Smooth muscle cell (in vitro differentiated cells): ENCODE data around the gene IGDCC3. TPM values are rescaled to one million over a fixed set of nuclear protein-coding genes. Genes with fewer than 3 reads are reported as not detected.

Experiments
- DNase-seq: peaks from one replicate; lab custom pipeline; 2025; ENCODE audit not compliant: unreplicated experiment; lab: John Stamatoyannopoulos, UW
- H2AFZ ChIP-seq: fragments of 200-600 bp; sonication (generic); 2 replicates; pipeline ENCODE4 v1.6.0; 2016; ENCODE audit warnings: antibody characterized with exemption, low read depth, mild to moderate bottlenecking
- H3F3A ChIP-seq: fragments of 200-600 bp; sonication (generic); 2 replicates; pipeline ENCODE4 v1.6.0; 2017; ENCODE audit warnings: antibody characterized with exemption, low read depth
- H3K27ac ChIP-seq: fragments of 200-600 bp; sonication (generic); 2 replicates; pipeline ENCODE4 v1.5.1; 2016; ENCODE audit warnings: low read depth, mild to moderate bottlenecking
- H3K27me3 ChIP-seq: fragments of 200-600 bp; sonication (generic); 2 replicates; pipeline ENCODE4 v1.6.1; 2016; ENCODE audit warnings: low read depth, mild to moderate bottlenecking
- H3K36me3 ChIP-seq: fragments of 200-600 bp; sonication (generic); 2 replicates; pipeline ENCODE4 v1.5.1; 2016; ENCODE audit warnings: low read depth
- H3K4me1 ChIP-seq: fragments of 200-600 bp; sonication (generic); 2 replicates; pipeline ENCODE4 v1.5.1; 2016; ENCODE audit warnings: low read depth
- H3K4me2 ChIP-seq: fragments of 200-600 bp; sonication (generic); 2 replicates; pipeline ENCODE4 v1.6.0; 2016; ENCODE audit warnings: mild to moderate bottlenecking
- H3K4me3 ChIP-seq: fragments of 200-600 bp; sonication (generic); 2 replicates; pipeline ENCODE4 v1.5.1; 2016; ENCODE audit warnings: mild to moderate bottlenecking
- H3K79me2 ChIP-seq: fragments of 200-600 bp; sonication (generic); 2 replicates; pipeline ENCODE4 v1.6.0; 2016; ENCODE audit warnings: low read depth, mild to moderate bottlenecking
- H3K9ac ChIP-seq: fragments of 200-600 bp; sonication (generic); 2 replicates; pipeline ENCODE4 v1.6.0; 2016; ENCODE audit warnings: low read depth
- H3K9me3 ChIP-seq: fragments of 200-600 bp; sonication (generic); replicated peaks from 2 replicates; pipeline ENCODE4 v1.5.1; 2016; ENCODE audit warnings: low read depth
- H4K20me1 ChIP-seq: fragments of 200-600 bp; sonication (generic); 2 replicates; pipeline ENCODE4 v1.6.0; 2016; ENCODE audit warnings: low read depth
- CTCF ChIP-seq: fragments of 200-600 bp; sonication (generic); IDR thresholded peaks from 2 replicates; pipeline ENCODE4 v1.5.1; 2017; ENCODE audit warnings: borderline replicate concordance, mild to moderate bottlenecking, antibody characterized with exemption; ENCODE audit not compliant: insufficient read depth, poor library complexity, severe bottlenecking
- WGBS: methylation state at CpG from one replicate; pipeline ENCODE4 v1.1.7; 2016; ENCODE audit warnings: low lambda C conversion rate; 5-methylcytosine and 5-hydroxymethylcytosine counted together
- polyA plus RNA-seq: library from polyadenylated mRNA; unstranded; fragments of >200 nt; fragmentation: Nextera tagmentation; extraction: Ambion mirVana; gene quantifications from 2 replicates; pipeline ENCODE4 v1.2.1, GENCODE V29; 2016
- total RNA-seq: library from RNA; depleted of rRNA; stranded (reverse); fragments of >200 nt; gene quantifications from 2 replicates; pipeline ENCODE4 v1.2.3, GENCODE V29; 2014

IGDCC3 gene
- total and polyA plus RNA-seq, 2 experiments from 2014 or later: 3.2 to 5.9 TPM

- no peaks in the 10 kb centered on the region for H3K79me2 ChIP-seq
- H2AFZ ChIP-seq: peak overlapping the region; percentile 92
- H3F3A ChIP-seq: peaks cover 10% of the 10 kb centered on the region
- H3K27ac ChIP-seq: no peak overlapping the region
- no peak for DNase-seq
- no peaks in the 10 kb centered on the region for H3K36me3 ChIP-seq
- H3K9ac ChIP-seq: no peak overlapping the region
- no peaks in the 10 kb centered on the region for H4K20me1 ChIP-seq
- no peak for TF ChIP-seq CTCF
- 0% methylated on average over 20 of the region's 21 CpGs for WGBS
- H3K4me1 ChIP-seq: peaks cover 37% of the 10 kb centered on the region
- H3K27me3 ChIP-seq: no peaks in the 10 kb centered on the region
- peak overlapping the region; percentile 85 for H3K4me3 ChIP-seq
- peak overlapping the region; percentile 100 for H3K4me2 ChIP-seq
- no peaks in the 10 kb centered on the region for H3K9me3 ChIP-seq
Measured at GRCh38 chr15:65376767-65377104, 1.1 kb downstream of the IGDCC3 start.

- Histone ChIP-seq H3F3A (peaks cover 8% of the 10 kb centered on the region), H3K79me2 (no peaks in the 10 kb centered on the region), H3K9ac (no peak overlapping the region), H3K27me3 (no peaks in the 10 kb centered on the region), H3K9me3 (no peaks in the 10 kb centered on the region), H3K27ac (no peak overlapping the region), H3K4me2 (peak overlapping the region; percentile 100), H3K36me3 (no peaks in the 10 kb centered on the region), H3K4me3 (peak overlapping the region; percentile 85), H2AFZ (no peak overlapping the region), H4K20me1 (no peaks in the 10 kb centered on the region), H3K4me1 (peaks cover 37% of the 10 kb centered on the region)
- TF ChIP-seq CTCF: no peak
- 36% methylated on average over 4 of the region's 9 CpGs for WGBS
- DNase-seq: no peak
Measured at GRCh38 chr15:65375871-65376607, 1.8 kb downstream of the IGDCC3 start.

- H2AFZ ChIP-seq: no peak overlapping the region
- H3K27me3 ChIP-seq: no peaks in the 10 kb centered on the region
- WGBS: 80% methylated on average over 14 of the region's 14 CpGs
- H3K4me2 ChIP-seq: no peak overlapping the region
- no peak overlapping the region for H3K4me3 ChIP-seq
- no peaks in the 10 kb centered on the region for H3K36me3 ChIP-seq
- no peaks in the 10 kb centered on the region for H3K79me2 ChIP-seq
- no peak for DNase-seq
- H4K20me1 ChIP-seq: no peaks in the 10 kb centered on the region
- no peak overlapping the region for H3K9ac ChIP-seq
- peaks cover 38% of the 10 kb centered on the region for H3K4me1 ChIP-seq
- TF ChIP-seq CTCF: no peak
- H3K27ac ChIP-seq: no peak overlapping the region
- H3K9me3 ChIP-seq: no peaks in the 10 kb centered on the region
- peaks cover 8% of the 10 kb centered on the region for H3F3A ChIP-seq
Measured at GRCh38 chr15:65374821-65375401, 2.9 kb downstream of the IGDCC3 start.

GRCh38 chr15:65374334-65374733 lies 3.5 kb downstream of the IGDCC3 start:
- H3K4me2 ChIP-seq: no peak overlapping the region
- peaks cover 44% of the 10 kb centered on the region for H3K4me1 ChIP-seq
- no peaks in the 10 kb centered on the region for H3K79me2 ChIP-seq
- 96% methylated on average over 3 of the region's 3 CpGs for WGBS
- peaks cover 8% of the 10 kb centered on the region for H3F3A ChIP-seq
- no peak for TF ChIP-seq CTCF
- no peaks in the 10 kb centered on the region for H3K27me3 ChIP-seq
- no peaks in the 10 kb centered on the region for H3K9me3 ChIP-seq
- no peaks in the 10 kb centered on the region for H3K36me3 ChIP-seq
- no peak overlapping the region for H3K27ac ChIP-seq
- H4K20me1 ChIP-seq: no peaks in the 10 kb centered on the region
- no peak overlapping the region for H3K4me3 ChIP-seq
- H2AFZ ChIP-seq: no peak overlapping the region
- no peak overlapping the region for H3K9ac ChIP-seq
- DNase-seq: no peak
